NCI-H748 treated with DMSO at 0.1 percent for 48 hours (cell line): ENCODE data around the gene DDAH1.
A peak's percentile ranks its signal among the peaks of the same experiment; 100 is the strongest.

Source experiments
- DNase-seq: peaks from one replicate; lab custom pipeline; 2025; lab: John Stamatoyannopoulos, UW

The DDAH1 gene

DNA sequence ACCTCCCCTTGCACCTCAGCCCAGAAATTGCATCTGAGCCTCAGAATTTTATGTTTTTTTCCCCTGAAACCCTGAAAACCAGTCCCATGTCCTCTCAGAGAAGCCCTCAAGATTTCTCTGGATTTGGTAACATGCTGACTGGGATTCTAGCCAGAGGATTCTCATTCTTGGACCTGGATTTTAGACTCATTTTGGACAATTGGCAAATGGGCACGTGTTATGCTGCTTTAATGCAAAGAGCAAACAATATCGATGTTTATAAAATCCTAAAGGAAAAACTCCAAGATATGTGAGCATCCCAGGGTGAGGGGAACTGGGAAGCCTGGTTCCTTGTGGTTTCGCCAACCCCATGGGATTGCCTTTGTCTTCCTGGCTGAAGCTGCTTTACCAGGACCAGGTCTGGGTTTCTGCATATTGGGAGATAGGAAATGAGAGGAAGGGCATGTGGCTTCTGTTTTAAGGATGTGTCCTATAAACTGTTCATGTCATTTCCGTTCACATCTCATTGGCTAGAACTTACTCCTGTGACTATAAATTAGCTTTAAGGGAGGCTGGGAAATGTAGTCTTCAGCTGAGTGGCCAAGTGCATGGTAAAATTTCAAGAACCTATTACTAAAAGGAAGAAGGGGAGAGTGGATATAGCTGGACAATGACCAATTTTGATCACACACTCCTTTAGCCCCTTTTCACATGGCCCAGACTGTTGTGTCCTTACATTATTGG is 161.4 kb downstream of the DDAH1 start:
- DNase-seq: no peak

DNA sequence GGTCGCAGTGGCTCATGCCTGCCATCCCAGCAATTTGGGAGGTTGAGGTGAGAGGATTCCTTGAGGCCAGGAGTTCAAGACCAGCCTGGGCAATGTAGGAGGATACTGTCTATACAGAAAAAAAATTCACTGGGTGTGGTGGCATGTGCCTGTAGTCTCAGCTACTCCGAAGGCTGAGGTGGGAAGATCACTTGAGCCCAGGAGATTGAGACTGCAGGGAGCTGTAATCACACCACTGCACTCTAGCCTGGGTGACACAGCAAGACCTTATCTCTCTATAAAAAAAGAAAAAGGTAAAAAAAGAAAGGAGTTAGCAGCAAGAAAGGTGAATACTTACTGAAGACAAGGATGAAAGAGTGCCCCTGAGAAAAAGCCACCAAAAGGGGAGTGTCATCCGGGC is 164.8 kb downstream of the DDAH1 start:
- no peak for DNase-seq

DNA sequence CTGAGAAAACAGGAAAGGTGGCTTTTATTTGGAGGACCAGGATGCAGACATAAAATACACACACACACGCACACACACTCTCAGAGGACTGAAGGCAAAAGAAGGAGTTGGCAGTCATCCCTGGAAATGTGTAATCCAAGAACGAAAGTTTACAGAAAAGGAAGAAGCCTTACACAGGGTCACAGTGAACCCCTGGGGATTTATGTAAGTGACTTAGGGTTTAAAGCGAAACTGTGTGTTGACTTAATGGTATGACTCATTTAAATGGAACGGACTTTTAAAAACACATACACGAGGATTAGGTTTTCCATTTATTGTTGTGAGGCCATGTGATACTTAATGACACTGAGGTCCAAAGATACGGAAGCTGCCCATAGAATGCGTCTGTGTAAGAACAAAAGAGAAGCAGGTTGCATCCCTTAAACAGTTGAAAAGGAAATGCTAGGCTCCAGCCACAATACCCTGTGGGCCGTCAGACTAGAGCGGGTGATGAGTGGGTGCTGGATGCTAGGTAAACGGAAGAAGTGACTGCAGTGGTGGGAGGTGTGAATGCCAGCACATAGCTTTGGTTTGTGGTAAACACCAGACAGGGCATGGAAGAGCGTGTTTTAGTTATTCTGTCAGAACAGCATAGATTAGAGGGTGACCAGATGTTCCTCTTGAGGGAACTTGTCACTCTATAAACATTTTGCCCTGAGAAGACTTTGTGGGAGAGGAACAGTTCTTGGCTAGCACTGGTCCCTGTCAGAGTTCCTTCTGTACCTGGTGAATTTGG is 166.9 kb downstream of the DDAH1 start:
- DNase-seq: peak; percentile 84

DNA sequence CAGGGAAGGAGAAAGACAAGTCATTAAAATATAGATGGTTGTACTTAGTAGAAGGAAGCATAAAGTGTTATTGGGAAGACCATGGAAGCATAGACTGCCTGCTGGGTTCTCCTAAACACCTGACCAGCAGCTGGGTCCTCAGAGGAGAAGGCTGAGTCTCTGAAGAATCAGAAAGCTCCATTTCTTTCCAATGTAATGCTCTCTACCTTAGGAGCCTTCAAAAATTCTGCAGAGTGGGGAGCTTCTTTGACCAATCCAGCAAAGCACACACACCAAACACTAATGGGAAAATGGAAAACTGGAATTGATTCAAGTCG is 167.5 kb downstream of the DDAH1 start:
- DNase-seq: no peak

DNA sequence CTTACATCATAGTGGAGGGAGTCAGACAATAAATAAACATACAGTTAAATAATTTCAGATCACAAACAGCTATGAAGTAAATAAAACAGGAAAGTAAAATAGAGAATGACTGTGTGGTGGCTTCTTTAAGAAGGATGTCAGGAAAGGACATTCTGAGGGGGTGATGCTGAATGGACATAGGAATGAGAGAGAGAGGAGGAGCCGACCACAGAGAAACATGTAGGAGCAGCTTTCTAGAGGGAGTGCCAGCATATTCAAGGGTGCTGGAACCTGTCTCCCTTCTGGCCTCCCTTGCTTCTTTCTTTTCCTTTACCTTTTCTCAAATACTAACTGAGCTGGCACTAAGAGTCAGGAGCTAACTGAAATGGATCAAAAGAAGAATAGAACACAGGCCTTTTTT is 168.0 kb downstream of the DDAH1 start:
- no peak for DNase-seq

DNA sequence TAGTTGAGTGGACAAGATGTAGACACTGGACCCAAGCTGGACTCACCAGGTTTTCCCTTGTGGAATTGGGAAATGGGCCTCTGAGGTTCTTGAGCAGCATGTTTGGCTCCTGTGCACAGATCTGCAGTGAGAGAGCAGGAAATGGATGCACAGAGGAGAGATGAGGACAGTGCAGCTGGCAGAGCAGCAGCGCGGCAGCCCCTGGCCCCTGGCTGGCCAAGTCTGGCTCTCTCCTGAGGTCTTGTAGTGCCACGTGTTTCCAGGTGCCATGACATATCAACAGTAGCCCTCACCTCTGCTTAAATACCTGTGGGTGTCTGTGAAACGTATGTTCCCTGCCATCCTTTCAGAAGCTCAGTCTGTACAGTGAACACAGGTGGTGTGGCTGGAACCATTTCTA is 169.3 kb downstream of the DDAH1 start:
- DNase-seq: no peak

DNA sequence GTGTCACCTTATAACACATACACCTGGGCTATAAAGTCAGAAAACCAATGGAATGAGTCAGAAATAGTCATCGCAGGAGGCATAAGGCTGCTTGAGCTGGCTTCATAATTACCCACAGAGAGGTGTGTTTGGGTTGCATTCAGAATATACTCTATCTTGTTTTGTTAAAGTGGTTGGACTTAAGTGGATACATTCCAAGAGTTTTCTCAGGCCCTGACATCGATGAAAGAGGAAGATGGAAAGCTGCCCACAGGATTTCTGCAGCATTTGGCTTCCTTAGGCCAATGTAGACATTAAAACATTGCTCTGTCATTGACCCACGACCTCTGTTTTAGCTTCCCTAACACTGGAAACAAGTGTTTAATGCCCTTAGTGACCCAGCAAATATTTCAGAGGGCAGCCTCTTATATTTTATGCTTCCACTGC is 169.9 kb downstream of the DDAH1 start:
- DNase-seq: no peak

DNA sequence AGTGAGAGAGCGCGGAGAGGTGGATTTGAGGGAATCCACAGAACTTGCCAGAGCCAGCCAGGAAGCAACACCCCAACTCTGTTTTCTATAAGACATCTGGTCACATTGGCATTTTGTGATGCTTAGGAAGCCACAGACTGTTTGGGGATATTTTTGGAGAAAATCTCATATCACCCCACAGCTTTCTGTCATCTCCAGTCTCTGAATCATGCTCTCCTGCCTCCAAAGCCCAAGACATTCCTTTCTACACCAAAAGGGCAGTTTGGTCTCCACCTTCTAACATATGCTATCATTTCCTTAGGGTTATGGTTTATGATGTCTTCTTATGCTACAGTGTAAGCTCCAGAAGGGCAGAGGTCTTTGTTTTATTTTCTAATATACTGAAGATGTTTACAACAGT is 174.1 kb downstream of the DDAH1 start:
- no peak for DNase-seq

DNA sequence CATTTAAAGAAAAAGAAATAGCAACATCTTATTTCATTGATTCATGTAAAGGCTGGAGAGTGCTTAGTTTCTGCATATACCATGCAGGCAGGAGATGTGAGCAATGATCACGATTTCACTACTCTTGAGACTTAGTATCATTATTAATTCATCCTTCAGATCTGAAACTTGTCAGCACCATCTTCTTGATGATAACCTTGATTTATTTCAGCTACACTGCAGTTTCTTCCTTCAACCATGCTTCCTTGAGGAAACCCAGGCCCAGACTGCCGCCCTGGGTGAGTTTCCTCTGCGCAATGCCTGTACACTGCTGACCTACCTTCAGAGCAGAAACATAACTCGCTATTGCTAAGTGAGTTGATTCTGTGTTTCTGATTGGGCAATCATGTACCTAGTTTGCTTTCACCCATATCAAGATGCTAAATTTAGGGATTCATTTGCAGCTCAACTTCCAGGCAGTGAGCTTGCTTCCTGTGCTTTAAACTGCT is 175.1 kb downstream of the DDAH1 start:
- DNase-seq: no peak

DNA sequence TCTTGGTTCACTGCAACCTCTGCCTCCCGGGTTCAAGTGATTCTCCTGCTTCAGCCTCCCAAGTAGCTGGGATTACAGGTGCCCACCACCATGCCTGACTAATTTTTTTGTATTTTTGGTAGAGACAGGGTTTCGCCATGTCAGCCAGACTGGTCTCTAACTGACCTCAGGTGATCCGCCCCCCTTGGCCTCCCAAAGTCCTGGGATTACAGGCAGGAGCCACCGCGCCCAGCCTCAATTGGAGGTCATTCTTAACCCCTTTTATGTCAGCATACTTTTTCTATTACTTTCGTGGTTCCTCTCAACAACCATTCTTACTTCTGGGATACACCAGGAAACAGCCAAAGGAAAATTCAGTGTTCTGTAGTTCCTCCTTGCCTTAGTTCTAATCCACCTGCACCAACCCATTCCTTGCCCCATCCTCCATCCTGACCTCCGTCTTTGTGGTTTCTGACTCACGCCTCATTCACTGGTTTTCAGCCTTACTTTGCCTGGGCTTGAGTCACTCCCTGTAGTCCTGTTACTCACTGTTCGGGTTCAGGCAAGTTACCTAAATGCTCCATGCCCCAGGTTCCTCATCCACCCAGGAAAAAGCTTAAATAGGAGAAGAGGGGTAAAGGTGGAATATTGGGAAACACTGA is 175.6 kb downstream of the DDAH1 start:
- DNase-seq: no peak

DNA sequence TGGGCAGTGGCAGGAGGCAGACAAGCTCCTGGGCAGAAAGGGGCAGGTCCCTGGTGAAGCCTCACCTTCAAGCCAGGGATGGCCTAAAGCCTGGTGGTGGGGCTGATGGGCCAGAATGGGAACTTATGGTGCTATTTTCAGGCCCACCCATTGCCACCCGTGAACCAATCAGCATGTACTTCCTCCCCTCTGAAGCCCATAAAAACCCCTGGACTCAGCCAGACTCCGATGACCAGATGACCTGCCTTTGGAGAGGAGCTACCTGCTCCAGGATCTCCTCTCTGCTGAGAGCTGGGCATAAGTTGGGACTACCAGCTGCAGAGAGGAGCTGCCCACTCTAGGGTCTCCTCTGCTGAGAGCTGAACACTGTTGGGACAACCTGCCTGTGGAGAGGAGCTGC is 180.8 kb downstream of the DDAH1 start:
- no peak for DNase-seq

DNA sequence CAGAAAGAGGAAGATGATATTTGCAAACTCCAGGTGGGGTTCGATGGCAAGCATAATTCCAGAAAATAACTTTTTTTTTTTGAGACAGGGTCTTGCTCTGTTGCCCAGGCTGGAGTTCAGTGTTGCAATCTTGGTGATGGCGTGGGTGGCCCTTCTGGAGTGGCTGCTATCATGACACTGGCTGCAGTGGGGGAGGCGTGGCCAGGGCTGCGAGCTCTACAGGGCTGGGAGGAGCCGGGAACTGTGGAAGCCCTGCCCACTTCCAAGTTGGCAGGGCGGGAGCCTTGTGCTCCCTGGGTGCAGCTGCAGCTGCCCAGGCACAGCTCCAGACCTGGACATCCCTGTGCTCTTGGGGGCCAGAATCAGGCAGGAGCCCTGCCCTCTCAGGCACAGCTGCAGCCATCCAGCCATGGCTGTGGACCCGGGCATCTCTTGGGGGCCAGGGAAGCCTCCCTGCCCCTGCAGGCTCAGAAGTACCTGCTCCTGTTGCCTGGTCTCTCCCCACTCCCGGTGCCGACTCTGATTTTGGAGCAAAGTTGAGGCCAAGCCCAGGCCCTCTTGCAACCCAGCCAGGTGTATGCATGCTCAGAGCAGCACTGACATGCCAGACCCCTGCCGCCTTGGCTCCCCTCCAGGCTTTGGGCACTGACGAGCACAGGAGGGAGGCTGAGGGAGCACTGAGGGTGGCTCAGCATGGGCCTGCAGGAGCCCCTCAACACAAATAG is 181.3 kb downstream of the DDAH1 start:
- no peak for DNase-seq

DNA sequence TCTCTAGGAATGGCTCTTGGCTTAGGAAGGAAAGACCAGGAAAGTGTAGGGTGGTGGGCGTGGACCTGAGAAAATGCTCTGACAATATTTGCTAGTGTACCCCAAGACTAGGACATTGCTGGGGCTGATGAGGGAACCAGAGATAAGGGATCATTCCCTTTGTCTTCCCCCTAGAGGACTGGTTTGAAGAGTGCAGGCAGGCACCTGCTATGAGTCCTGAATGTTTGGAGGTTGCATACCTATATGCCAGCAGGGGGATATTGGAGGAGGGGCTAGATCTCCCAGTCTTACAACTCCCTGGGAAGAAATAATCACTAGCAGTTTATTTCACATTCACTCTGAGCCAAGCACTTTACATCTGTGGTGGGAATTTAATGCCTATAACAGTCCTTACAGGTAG is 182.5 kb downstream of the DDAH1 start:
- DNase-seq: no peak

DNA sequence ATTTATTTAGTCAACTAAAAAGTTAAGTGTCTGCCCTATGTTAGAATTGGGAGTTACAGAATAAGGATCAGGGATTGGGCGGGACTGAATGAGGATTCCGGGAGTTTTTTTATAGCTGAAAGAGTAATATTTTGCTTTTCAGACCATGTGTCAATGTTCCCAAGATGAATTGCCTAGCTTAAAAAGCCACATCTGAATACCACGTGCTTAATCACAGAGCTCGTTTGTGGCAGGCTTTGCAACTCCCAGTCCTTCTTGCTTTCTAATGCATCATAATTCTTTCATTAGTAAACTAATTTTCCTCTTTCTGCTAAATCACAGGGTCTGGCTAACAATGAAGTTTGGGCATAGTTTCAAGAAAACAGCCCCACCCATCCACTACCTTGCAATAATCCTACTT is 184.3 kb downstream of the DDAH1 start:
- no peak for DNase-seq

DNA sequence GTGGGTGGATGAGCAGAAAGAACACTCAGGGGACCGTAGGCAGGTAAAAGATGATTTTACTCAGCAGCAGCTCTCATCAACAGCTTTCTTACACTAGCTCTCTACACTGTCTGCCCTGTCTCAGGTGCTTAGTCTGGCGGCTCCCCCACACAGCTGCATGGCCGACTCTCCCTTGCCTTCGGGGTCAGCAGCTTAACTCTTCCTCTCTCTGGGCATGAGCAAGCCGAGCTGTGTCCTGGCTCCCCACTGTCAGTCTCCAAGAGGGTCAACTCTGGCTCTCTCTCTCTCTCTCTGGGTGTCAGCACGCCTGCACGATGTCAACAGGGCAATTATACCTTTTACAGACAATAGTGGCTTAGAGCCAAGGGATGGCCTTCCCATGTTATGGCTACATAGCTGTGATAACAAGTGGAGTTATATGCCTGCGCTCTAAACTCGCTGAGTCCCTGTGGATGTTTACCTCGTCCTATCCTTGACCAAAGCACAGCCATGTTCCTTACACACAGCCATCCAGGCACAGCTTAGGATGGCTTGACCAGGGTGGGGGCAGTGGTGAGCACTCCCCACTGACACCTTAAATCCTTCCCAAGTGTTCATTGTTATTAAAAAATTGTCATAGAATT is 185.4 kb downstream of the DDAH1 start:
- DNase-seq: no peak

DNA sequence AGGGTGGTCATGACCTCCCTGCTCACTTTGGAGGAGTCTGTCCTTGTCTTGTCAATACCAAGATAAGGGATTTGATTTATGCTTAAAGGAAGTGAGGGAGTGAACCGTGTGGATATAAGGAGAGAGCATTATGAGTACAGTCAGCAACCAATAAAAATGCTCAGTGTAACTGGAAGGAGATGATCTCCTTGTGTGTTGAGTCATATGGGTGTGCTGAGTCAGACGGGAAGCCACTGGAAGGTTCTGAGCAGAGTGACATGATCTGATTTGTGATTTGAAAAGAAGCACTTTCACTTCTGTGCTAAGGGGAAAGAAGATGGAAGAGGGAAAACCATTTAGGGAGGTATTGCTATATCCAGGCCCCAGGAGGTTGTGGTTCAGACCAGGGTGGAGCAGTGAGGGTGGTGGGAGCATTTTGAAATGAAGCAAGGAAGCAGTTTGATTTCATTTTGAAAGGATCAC is 186.1 kb downstream of the DDAH1 start:
- DNase-seq: no peak

DNA sequence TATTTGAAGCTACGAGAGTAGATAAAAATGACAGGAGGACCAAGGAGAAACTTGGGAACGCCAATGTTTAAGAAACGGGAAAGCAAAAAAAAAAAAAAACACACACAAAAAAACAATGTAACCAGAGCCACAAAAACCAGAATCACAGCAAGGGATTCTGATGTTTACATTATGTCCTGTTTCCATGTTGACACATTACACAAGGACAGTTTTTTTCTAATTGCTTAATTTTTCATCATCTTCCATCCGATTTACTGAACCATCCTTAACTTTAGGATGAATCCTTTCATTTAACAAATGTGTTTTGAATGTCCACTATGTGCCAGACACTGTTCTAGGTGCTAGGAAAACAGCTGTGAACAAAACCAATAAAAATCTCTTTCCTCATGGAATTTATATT is 187.2 kb downstream of the DDAH1 start:
- DNase-seq: no peak

DNA sequence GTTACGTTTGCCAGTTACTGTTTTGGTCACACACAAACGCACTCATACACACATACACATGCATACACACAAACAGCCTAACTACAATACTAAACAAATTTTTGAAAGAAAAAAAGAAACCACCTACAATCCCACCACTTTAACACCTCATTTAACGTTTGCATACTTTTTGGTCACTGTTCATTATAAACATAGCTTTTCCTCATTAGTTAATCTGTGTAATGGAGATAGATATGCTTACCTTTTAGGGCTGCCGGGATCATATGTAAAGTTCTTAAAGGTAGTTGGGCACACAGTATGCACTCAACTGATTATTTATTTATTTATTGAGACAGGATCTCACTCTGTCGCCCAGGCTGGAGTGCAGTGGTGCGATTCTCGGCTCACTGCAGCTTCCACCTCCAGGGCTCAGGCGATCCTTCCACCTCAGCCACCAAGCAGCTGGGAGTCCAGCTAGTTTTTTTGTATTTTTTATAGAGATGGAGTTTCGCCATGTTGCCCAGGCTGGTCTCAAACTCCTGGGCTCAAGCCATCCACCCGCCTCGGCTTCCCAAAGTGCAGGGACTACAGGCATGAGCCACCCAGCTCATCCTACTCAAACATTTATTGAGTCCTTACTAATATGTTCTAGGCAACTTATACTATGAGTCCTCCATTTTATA is 187.8 kb downstream of the DDAH1 start:
- no peak for DNase-seq

DNA sequence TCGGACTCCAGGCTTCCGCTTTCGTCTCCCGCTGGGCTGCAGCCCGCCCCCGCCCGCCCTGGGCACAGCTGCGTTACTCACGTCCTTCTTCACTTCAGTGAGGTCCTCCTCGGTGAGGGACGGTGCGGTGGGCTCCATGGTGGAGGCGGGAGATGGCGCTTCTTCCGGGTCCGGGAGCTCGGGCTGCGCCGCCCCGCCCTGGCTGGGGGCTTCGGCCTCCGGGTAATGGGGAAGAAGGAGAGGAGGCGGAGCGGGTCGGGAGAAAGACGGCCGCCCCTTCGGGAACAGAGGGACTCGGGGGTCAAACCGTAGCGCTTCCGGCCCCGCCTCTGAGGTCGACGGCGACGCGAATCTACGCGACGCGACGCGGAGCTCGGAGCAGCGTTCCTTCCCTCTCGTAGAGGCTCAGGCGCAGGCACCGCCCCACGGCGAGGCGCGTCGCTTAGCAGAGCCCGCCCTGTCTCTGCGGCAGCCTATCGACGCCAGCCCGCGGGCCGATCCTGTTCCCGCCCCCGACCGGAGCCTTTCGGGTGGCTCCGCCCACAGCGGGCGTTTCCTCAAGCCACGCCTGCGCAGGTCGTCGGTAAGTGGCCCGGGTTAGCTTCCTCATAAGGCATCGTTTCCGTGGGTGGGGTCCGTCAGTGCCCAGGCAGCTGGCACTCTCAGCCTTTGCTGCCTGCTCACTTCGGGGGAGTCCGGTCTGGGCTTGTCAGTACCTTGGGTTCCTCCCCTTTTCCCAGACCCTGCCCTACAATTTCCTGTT is 188.6 kb downstream of the DDAH1 start, which contains the start of gene BCL10:
TSS of gene BCL10 (minus strand) at position 418 of the 763 bp plus-strand sequence. CDS start at position 138, 280 bp downstream.
- peak; percentile 98 for DNase-seq

DNA sequence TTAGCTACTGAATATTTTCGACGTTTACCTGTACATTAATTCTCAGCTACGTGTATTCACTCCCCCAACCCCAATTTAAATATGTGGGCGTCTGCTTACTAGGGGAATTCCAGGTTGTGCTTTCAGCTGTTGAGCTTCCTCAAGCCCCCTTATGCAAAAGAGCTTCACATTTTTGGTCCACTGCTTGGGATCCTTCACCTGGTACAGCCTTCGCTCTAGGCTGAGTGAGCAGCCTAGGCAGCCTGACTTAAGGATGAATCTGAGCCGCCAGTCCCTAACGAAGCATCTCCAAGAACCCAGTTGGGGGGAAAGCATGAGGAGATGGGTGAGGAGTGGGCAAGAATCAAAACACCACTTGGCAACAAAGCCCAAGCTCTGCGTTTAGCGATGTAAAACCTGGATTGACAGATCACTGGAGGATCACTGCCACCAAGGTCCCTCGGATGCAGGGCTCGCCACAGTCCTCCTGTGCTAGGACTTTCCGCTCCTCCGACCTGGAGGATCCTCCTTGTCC is 189.2 kb downstream of the DDAH1 start:
- DNase-seq: no peak
